Effector memory CD8-positive, alpha-beta T cell (primary cell): Measurements from ENCODE around the gene SLC8A1.

Source experiments
- ATAC-seq: fragments of 150-1000 bp; cut with Tn5 transposase; replicated peaks from 2 replicates; pipeline ENCODE4 v1.10.0; 2021; ENCODE audit warnings: mild to moderate bottlenecking, moderate library complexity
- DNase-seq, 3 experiments: peaks; one replicate each; pipeline ENCODE4 v3.0.0; 2021
- H3K27ac Mint-ChIP-seq, 2 donors: one replicate each; pipeline ENCODE4 v1.8.0; 2022; ENCODE audit warnings: mild to moderate bottlenecking in 2 of 2, mixed read lengths in 2 of 2, moderate library complexity in 2 of 2
- H3K27me3 Mint-ChIP-seq, 2 donors: one replicate each; pipeline ENCODE4 v1.8.0; 2022; ENCODE audit warnings: mixed read lengths in 2 of 2
- H3K36me3 Mint-ChIP-seq: one replicate; pipeline ENCODE4 v1.8.0; 2022; ENCODE audit warnings: mild to moderate bottlenecking, moderate library complexity, mixed read lengths; ENCODE audit not compliant: insufficient read depth
- H3K4me1 Mint-ChIP-seq, 2 donors: one replicate each; pipeline ENCODE4 v1.8.0; 2022; ENCODE audit warnings: low read depth in 2 of 2, mixed read lengths in 2 of 2
- H3K4me3 Mint-ChIP-seq, 2 donors: one replicate each; pipeline ENCODE4 v1.8.0; 2022; ENCODE audit warnings: mild to moderate bottlenecking in 2 of 2, mixed read lengths in 2 of 2, moderate library complexity in 2 of 2
- H3K9me3 Mint-ChIP-seq, 2 donors: one replicate each; pipeline ENCODE4 v1.8.0; 2022; ENCODE audit warnings: mixed read lengths in 2 of 2

Gene SLC8A1

DNA sequence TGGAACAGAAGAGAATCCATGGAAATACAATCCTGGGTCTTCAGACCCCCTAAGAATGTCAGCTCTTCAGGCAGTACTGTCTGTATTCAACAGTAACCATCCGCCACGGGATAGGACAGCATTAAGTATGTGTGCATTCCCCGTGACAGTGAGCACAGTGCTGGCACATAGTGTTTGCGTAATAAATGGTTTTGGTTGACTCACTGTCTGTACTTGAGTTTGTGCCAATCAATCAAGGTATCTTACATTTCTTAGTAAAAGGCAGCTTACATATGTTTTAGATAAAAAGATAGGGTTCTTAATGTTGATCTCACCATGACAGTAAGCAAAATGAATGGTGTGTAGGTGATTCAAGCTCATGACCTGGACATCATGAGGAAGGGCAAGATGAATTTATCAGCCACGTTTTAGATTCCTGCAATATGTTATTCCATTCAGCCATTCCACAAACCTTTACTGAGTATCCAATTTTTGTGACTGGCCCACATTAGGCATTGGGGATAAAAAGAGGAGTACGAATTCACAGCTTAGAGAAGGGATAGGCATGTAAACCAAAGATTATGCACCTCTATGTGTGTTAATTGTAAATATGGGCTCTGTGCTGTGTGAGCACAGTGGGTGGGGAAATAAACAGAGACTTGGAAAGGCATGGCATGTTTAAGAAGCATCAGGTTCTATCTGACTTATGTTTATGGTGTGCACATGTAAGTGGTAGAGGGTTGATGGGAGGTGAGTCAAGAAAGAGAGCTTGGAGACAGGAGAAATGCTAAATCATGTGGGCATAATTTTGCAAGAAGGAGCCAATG lies 258.8 kb downstream of the SLC8A1 start:
- Mint-ChIP-seq H3K36me3 (no peaks in the 10 kb centered on the region), H3K4me3 (no peak overlapping the region), H3K9me3 (peaks cover 1 to 20% of the 10 kb centered on the region in 2 donors), H3K27me3 (no peaks in the 10 kb centered on the region), H3K4me1 (no peaks in the 10 kb centered on the region), H3K27ac (no peak overlapping the region)
- no peak for DNase-seq
- ATAC-seq, result no peak

DNA sequence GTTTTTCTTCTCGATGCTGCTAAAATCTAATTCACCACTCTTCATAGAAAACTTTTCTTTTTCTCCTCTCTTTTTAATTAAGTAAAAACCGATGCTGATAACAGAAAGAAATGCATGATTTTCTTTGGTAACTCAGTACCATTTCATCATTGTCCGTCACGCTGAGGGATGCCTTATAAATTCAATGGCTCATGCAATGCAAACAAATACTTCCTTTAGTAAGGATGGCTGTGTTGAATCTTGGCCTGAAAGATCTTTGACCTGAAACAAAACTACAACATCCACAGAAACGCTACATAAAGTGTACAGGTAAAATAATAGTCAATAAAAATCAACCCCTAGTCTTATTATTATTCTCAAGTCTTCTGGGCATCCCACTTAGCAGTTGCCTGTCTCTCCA lies 261.4 kb downstream of the SLC8A1 start:
- no peak for ATAC-seq

DNA sequence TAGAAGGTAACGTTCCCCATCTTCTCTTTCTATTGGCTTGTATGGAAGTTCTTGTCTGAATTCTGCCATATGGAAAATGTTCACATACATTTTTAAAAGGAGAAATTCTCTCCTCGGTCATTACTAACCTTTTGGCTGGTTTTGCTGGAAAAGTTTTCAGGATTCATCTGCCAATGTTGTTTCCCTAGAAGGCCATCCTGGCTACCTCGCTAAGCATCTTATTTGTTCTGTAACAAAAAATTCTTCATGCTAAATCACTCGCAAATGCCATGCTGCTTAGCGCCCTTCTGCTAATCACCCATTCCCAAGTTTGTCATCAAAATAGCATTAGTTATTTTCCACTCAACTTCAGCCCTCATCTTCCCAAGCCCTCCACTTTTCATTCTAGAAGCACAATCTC lies 262.0 kb downstream of the SLC8A1 start:
- H3K36me3 Mint-ChIP-seq, result no peaks in the 10 kb centered on the region
- peaks cover 1 to 17% of the 10 kb centered on the region in 2 donors for H3K9me3 Mint-ChIP-seq
- ATAC-seq (no peak), DNase-seq (no peak)
- no peaks in the 10 kb centered on the region for H3K4me1 Mint-ChIP-seq
- H3K27me3 Mint-ChIP-seq, result no peaks in the 10 kb centered on the region
- H3K4me3 Mint-ChIP-seq, result no peak overlapping the region
- H3K27ac Mint-ChIP-seq, result no peak overlapping the region

More for the DNA sequence above, 261.4 kb downstream of the SLC8A1 start:
- H3K4me1 Mint-ChIP-seq, result no peaks in the 10 kb centered on the region
- no peak overlapping the region for H3K4me3 Mint-ChIP-seq
- peaks cover 1 to 20% of the 10 kb centered on the region in 2 donors for H3K9me3 Mint-ChIP-seq
- H3K27me3 Mint-ChIP-seq, result no peaks in the 10 kb centered on the region
- H3K36me3 Mint-ChIP-seq, result no peaks in the 10 kb centered on the region
- no peak overlapping the region for H3K27ac Mint-ChIP-seq
- DNase-seq, result no peak

DNA sequence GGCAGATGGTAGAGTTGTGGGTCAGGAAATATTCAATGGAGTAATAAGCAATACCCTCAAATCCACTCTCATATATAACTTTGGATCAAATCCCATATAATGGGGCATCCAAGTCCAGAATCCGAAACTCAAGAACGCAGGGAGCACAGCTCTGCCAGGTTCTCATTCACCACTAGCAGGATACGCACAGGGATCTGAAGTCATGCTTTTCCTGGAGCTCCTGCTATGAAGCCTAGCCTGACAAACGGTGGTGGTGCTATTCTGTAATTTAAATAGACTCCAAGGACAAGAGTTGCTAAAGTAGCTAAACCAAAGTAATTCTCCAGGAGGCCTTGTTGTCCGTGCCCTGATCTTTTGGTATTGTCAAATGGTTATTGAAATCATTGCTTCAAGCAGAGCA lies 264.8 kb downstream of the SLC8A1 start:
- Mint-ChIP-seq H3K9me3 (peaks cover 0 to 2% of the 10 kb centered on the region in 2 donors), H3K27ac (no peak overlapping the region), H3K27me3 (no peaks in the 10 kb centered on the region), H3K36me3 (no peaks in the 10 kb centered on the region), H3K4me3 (no peak overlapping the region), H3K4me1 (no peaks in the 10 kb centered on the region)
- ATAC-seq (no peak), DNase-seq (no peak)

DNA sequence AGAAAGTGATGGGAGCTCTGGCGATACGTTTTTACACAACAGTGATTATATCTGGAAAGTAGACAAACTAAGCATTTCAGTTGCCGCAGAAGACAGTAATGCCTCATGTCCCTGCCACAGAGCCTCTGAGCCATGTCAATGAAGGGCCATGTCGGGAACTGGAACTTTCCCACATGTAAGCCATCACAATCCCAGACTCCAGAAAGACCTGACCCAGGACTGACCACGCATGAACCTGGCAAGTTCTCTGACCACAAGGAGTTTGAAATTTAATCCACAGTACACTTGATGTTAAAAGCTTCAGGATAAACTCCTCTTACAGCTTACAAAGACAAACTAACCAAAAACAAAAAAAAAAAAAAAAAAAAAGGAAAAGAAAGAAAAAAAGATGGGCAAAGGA lies 267.3 kb downstream of the SLC8A1 start:
- DNase-seq, result no peak
- Mint-ChIP-seq H3K4me3 (no peak overlapping the region), H3K27me3 (no peaks in the 10 kb centered on the region), H3K9me3 (peaks cover 0 to 2% of the 10 kb centered on the region in 2 donors), H3K4me1 (no peaks in the 10 kb centered on the region), H3K36me3 (no peaks in the 10 kb centered on the region), H3K27ac (no peak overlapping the region)
- no peak for ATAC-seq

DNA sequence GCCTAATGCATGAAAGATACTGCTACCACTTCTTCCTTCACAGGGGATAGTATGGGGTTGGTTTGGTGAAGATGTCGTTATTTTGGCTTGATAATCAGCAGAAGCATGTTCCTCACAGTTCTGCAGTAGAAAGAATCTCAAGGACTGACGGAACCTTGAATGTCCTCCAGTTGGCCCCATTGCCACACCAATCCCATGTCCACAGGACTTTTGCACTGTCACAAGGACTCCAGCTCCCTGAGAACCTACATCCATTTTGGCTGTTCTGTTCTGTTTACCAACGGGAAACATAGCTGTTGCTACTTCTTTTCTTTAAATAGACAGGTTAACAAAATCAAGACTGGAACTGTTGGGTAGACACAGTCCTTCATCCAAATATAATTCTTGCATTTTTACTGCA lies 270.0 kb downstream of the SLC8A1 start:
- no peak overlapping the region for H3K27ac Mint-ChIP-seq
- H3K4me1 Mint-ChIP-seq, result no peaks in the 10 kb centered on the region
- no peak overlapping the region for H3K4me3 Mint-ChIP-seq
- H3K27me3 Mint-ChIP-seq, result no peaks in the 10 kb centered on the region
- peaks cover 2 to 8% of the 10 kb centered on the region in 2 donors for H3K9me3 Mint-ChIP-seq
- ATAC-seq (no peak), DNase-seq (no peak)
- no peaks in the 10 kb centered on the region for H3K36me3 Mint-ChIP-seq

DNA sequence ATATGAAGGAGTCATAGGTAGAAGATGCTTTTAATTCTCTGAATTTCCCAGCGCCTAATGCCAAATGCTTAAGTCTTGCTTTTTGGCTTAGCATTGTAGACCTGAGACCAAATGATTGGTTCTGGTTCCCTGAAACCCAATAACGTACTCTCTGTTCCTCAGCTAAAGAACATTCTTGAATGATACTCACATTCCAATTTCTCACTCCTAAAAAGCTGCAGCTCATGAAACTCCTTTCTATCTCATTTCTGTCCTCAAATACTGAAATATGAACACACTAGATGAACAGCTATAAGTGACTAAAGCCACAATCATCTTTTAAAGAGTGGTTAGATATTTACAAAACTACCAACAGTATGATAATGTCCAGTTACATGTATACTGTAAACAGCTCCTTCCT lies 272.1 kb downstream of the SLC8A1 start:
- H3K27me3 Mint-ChIP-seq, result no peaks in the 10 kb centered on the region
- no peak overlapping the region for H3K4me3 Mint-ChIP-seq
- H3K4me1 Mint-ChIP-seq, result no peaks in the 10 kb centered on the region
- H3K9me3 Mint-ChIP-seq, result peaks cover 2 to 8% of the 10 kb centered on the region in 2 donors
- H3K36me3 Mint-ChIP-seq, result no peaks in the 10 kb centered on the region
- H3K27ac Mint-ChIP-seq, result no peak overlapping the region
- DNase-seq (no peak), ATAC-seq (no peak)

DNA sequence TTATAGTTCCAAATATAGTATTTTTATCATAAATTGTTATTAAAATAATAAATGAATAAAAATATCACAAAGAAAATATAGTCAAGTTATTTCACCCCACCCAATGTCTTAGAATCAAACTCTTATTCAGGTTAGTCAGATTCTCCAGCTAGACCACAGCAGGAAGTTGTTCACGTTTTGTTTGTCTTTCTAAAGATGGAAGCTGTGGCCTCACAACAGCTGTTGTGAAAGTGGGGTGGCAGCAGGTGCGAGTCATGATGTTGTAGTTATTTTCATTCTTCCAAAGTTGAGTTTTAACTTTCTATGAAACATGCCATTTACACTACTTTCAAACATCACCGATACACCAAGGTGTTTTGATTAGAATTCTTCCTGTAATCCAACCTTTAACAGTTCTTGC lies 272.9 kb downstream of the SLC8A1 start:
- ATAC-seq, result no peak
- no peaks in the 10 kb centered on the region for H3K4me1 Mint-ChIP-seq
- DNase-seq, result no peak

DNA sequence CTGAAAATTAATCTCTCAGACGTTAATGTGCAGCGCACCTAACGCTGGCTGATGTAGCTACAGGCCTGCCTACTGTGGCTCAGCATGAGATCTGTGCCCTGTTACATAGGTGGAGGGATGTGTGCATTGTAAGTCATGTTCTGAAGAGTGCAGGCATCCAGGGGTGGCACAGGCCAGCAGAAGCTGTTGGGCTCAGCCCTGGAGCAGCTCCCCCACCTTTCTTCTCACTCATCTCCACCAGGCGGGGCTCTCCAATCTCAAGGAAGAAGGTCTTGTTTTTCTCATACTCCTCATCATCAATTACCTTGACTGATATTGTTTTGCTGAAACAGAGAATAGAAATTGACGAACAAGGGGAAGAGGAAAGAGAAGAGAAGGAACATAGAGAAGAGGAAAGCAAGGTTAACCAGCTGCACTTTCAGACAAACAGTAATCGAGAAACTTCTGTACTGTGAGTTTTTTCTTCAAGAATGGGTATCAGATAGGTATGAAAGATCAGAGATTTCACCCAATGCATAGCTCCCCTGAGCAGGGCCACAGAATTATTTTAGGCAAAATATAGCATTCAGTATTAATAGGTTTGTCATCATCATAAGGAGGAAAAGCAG lies 273.6 kb downstream of the SLC8A1 start:
- no peak for DNase-seq
- H3K27ac Mint-ChIP-seq, result no peak overlapping the region
- H3K4me3 Mint-ChIP-seq, result no peak overlapping the region
- no peaks in the 10 kb centered on the region for H3K27me3 Mint-ChIP-seq
- no peaks in the 10 kb centered on the region for H3K36me3 Mint-ChIP-seq
- peaks cover 0 to 8% of the 10 kb centered on the region in 2 donors for H3K9me3 Mint-ChIP-seq
- no peaks in the 10 kb centered on the region for H3K4me1 Mint-ChIP-seq
- no peak for ATAC-seq

More for the DNA sequence above, 272.9 kb downstream of the SLC8A1 start:
- H3K4me3 Mint-ChIP-seq, result no peak overlapping the region
- H3K27me3 Mint-ChIP-seq, result no peaks in the 10 kb centered on the region
- H3K27ac Mint-ChIP-seq, result no peak overlapping the region
- peaks cover 0 to 8% of the 10 kb centered on the region in 2 donors for H3K9me3 Mint-ChIP-seq
- H3K36me3 Mint-ChIP-seq, result no peaks in the 10 kb centered on the region

DNA sequence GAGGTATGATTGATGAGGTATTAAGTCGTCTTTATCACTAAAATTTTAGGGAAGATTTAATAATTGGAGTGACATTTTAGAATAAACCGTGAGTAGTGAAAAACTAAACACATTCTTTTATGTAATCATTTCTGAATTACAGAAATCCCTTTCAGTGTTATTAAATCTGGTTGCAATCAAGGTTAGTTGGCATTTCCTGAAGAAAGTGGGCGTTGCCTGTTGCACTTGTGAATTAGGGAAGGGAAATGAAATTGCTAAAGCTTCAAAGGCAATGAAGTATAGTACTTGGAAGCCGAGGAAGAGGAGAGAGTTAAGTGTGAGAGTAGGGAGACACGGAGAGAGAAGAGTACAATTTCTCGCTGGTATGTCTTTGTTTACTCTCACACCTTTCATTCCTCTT lies 274.5 kb downstream of the SLC8A1 start:
- ATAC-seq, result no peak

DNA sequence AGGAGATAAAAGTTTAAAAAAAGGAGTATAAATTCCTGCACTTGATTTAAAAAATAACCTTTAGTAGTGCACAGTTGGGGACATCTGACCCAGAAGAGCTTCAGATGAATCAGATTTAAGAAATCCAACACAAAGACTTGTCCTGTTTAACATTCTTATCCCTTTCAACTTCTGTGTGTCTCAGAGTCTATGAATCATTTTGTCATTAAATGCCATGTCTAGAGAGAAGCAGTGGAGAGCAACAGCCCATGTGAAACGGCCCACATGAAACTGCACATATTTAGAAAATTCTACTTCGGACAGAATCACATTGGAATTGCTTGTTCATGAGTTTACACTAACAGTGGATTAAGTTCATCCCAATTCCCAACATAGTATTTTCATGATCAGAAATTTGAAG lies 278.6 kb downstream of the SLC8A1 start:
- H3K9me3 Mint-ChIP-seq, result peaks cover 4 to 5% of the 10 kb centered on the region in 2 donors
- ATAC-seq (no peak), DNase-seq (no peak)
- no peak overlapping the region for H3K27ac Mint-ChIP-seq
- no peaks in the 10 kb centered on the region for H3K36me3 Mint-ChIP-seq
- no peak overlapping the region for H3K4me3 Mint-ChIP-seq
- H3K4me1 Mint-ChIP-seq, result no peaks in the 10 kb centered on the region
- no peaks in the 10 kb centered on the region for H3K27me3 Mint-ChIP-seq

More for the DNA sequence above, 274.5 kb downstream of the SLC8A1 start:
- H3K4me1 Mint-ChIP-seq, result no peaks in the 10 kb centered on the region
- DNase-seq, result no peak
- H3K27ac Mint-ChIP-seq, result no peak overlapping the region
- no peaks in the 10 kb centered on the region for H3K27me3 Mint-ChIP-seq
- no peak overlapping the region for H3K4me3 Mint-ChIP-seq
- H3K9me3 Mint-ChIP-seq, result peaks cover 0 to 8% of the 10 kb centered on the region in 2 donors
- H3K36me3 Mint-ChIP-seq, result no peaks in the 10 kb centered on the region

DNA sequence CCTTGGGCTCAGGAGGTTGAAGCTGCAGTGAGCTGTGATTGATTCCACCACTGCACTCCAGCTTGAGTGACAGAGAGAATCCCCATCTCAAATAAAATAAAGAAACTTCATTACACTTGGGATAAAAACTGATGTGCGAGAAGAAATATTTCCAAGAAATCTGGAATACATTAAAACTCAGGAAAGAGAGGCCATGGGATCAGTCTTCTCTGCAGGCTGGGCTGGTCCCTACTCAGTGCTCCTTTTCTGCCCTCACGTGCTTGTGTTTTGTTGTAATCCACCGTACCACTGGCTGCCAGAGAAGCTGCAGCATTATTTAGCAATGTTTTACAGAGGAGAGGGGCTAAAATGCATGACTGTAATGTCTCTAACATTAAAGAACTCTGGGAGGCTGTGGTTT lies 282.0 kb downstream of the SLC8A1 start:
- H3K27me3 Mint-ChIP-seq, result no peaks in the 10 kb centered on the region
- no peak overlapping the region for H3K4me3 Mint-ChIP-seq
- H3K27ac Mint-ChIP-seq, result no peak overlapping the region
- no peaks in the 10 kb centered on the region for H3K36me3 Mint-ChIP-seq
- H3K4me1 Mint-ChIP-seq, result no peaks in the 10 kb centered on the region
- ATAC-seq (no peak), DNase-seq (no peak)
- peaks cover 0 to 4% of the 10 kb centered on the region in 2 donors for H3K9me3 Mint-ChIP-seq

DNA sequence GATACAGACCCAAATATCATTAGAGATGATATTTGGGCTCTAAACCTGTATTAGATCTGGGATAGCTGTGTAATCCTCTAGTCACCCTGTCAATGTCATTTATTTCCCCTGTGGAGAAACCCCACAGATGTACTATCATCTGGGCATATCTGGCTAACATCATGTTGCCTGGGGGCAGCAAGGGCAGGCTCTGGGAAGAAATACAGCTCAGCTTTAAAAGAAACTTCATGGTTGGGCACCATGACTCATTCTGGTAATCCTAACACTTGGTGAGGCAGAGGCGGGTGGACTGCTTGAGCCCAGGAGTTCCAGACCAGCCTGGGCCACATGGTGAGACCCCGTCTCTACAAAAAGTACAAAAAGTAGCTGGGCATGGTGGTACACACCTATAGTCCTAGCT lies 282.5 kb downstream of the SLC8A1 start:
- Mint-ChIP-seq H3K27me3 (no peaks in the 10 kb centered on the region), H3K4me3 (no peak overlapping the region), H3K36me3 (no peaks in the 10 kb centered on the region), H3K27ac (no peak overlapping the region), H3K4me1 (no peaks in the 10 kb centered on the region), H3K9me3 (peaks cover 0 to 4% of the 10 kb centered on the region in 2 donors)
- no peak for DNase-seq
- no peak for ATAC-seq

DNA sequence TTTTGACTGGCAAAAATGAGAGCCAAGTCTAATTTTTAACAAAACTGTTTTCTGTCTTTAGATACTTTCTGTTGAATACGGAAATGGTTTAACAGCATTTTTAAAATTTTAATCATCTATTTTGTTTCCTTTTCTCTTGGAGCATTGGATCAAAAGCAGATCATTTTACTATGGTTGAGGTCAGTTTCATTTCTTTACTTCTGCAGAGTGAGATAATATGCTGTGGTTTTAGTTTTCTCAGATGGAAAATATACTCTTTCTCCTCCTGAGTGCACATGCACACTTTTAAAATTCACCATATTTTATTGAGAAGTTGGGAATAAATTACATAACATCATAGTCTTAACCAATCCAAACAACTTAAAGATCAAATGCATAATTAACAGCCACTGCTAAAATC lies 283.3 kb downstream of the SLC8A1 start:
- Mint-ChIP-seq H3K4me1 (no peaks in the 10 kb centered on the region), H3K27me3 (no peaks in the 10 kb centered on the region), H3K9me3 (peaks cover 0 to 4% of the 10 kb centered on the region in 2 donors), H3K36me3 (no peaks in the 10 kb centered on the region), H3K4me3 (no peak overlapping the region), H3K27ac (no peak overlapping the region)
- no peak for ATAC-seq
- DNase-seq, result no peak
